NB4 (cell line): Measurements from ENCODE around the gene PIBF1.
"Not testable (repeated sequence)": the region's sequence is repeated elsewhere in the genome, so short reads cannot be mapped to it uniquely, and the experiment has no call there.

ENCODE experiments used
- MAX ChIP-seq: IDR thresholded peaks from 2 replicates; pipeline ENCODE4 v1.6.1; 2011; ENCODE audit warnings: low read depth, low read length
- MYC ChIP-seq: IDR thresholded peaks from 2 replicates; pipeline ENCODE4 v1.6.1; 2011; ENCODE audit warnings: low read depth, low read length
- POLR2A ChIP-seq: IDR thresholded peaks from 2 replicates; pipeline ENCODE4 v1.6.1; 2011; ENCODE audit warnings: mild to moderate bottlenecking; ENCODE audit not compliant: insufficient read length; ENCODE audit errors: extremely low read depth
- TF ChIP-seq, protein P1 (sequence below): IDR thresholded peaks from one replicate; pipeline ENCODE4 v1.5.1; 2012; ENCODE audit warnings: low read depth, low read length

DNA sequence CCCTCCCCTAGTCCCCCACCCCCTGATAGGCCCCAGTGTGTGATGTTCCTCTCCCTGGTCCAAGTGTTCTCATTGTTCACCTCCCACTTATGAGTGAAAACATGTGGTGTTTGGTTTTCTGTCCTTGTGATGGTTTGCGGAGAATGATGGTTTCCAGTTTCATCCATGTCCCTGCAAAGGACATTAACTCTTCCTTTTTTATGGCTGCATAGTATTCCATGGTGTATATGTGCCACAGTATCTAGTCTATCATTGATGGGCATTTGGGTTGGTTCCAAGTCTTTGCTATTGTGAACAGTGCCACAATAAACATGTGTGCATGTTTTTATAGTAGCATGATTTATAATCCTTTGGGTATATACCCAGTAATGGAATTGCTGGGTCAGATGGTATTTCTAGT lies 24.6 kb downstream of the PIBF1 start:
- TF ChIP-seq, protein P1, sequence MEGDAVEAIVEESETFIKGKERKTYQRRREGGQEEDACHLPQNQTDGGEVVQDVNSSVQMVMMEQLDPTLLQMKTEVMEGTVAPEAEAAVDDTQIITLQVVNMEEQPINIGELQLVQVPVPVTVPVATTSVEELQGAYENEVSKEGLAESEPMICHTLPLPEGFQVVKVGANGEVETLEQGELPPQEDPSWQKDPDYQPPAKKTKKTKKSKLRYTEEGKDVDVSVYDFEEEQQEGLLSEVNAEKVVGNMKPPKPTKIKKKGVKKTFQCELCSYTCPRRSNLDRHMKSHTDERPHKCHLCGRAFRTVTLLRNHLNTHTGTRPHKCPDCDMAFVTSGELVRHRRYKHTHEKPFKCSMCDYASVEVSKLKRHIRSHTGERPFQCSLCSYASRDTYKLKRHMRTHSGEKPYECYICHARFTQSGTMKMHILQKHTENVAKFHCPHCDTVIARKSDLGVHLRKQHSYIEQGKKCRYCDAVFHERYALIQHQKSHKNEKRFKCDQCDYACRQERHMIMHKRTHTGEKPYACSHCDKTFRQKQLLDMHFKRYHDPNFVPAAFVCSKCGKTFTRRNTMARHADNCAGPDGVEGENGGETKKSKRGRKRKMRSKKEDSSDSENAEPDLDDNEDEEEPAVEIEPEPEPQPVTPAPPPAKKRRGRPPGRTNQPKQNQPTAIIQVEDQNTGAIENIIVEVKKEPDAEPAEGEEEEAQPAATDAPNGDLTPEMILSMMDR, result not testable (repeated sequence)
- TF ChIP-seq POLR2A, MAX, MYC: not testable (repeated sequence)
